Islet precursor cell (in vitro differentiated cells): ENCODE measurements around the gene ALKBH7.

Experiments
- DNase-seq: peaks from one replicate; pipeline ENCODE4 v3.0.0-alpha.2; 2018

The ALKBH7 gene

GRCh38 chr19:6402058-6402457 is 29.5 kb downstream of the ALKBH7 start:
- DNase-seq = no peak

DNA sequence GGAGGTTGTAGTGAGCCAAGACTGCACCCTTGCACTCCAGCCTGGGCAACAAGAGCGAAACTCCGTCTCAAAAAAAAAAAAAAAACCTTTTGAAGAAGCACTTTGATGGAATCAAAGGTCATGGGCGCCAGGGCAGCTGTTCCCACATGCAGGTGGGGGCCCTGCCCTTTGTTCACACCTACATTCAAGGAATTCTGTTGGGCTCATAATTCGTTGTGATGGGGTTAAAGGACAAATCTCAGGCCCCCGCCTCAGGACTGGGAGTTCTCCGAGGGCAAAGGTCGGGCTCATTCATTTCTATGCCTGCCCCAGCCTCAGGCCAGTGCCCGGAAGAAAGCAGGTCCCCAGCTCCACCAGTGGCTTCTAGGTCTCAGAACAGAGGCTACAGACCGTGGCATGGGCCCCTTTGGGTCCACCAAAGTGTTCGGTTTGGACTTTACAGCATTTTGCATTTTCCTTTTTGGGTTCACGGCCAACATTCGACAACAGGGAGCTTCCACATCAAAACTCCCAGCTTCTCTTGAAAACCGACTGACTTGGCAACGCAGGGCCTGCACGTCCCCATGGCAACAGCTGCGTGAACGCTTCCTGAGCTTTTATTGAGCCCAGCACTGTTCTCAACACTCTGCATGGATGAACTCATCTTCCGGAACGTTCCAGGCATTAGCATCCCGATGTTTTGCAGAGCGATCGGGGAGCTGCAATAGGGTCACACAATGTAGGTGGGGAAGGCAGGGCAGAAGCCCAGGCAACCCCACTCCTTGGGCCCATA is 30.4 kb downstream of the ALKBH7 start:
- no peak for DNase-seq

DNA sequence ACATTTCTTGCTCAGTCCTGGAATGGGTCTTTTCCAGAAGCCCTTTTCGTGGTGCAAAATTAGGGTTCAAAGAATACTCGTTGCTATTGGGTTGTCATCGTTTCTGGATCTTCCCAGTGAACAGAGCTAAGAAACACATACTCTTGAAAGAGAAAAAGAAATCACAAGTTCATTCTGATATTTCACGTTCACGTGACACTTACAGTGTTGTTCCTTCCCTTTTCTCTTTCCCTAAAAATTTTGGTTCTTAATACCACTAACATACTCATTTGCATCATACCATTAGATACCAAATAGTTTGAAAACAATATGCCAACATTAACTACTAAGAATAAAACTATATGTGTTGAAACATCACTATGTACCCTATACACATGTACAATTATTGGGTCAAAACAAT is 33.8 kb downstream of the ALKBH7 start:
- no peak for DNase-seq

DNA sequence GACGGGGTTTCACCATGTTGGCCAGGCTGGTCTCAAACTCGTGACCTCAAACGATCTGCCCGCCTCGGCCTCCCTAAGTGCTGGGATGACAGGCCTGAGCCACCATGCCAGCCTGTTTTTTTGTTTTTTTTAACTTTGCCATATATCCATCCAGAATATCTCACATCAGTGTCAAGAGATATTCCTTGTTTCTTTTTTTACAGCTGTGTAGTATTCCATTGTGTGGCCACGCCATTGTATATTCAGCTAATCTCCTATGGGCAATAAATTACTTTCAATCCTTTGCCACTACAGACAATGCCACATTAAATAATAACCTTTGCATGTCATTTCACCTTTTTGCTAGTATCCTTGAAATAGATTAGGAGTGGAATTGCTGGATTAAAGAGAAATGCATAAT is 36.8 kb downstream of the ALKBH7 start:
- no peak for DNase-seq

DNA sequence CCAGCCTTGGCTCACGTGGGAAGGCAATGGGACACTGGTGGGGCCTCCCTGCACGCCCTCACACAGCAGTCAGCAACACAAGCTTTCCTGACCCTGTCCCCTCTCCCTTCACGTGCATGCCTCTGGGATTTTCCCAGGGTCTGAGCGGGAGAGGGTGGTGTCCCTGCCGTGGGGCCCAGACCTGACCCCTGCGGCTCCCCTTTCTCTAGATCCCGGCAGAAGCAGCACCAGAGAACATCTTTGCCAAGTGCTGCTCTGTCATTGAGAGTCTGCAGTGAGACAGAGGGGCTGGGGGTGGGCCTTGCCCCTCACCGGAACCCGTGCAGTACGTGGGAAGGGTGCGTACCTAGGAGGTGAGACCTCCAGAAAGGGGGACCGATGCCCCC is 39.5 kb downstream of the ALKBH7 start:
- DNase-seq = no peak

GRCh38 chr19:6412447-6413091 is 40.0 kb downstream of the ALKBH7 start:
- peak; percentile 78 for DNase-seq

- DNase-seq = no peak
Observed at GRCh38 chr19:6413291-6413690, 40.7 kb downstream of the ALKBH7 start.

- peak; percentile 66 for DNase-seq
Observed at GRCh38 chr19:6413721-6414643, 41.4 kb downstream of the ALKBH7 start.

- peak; percentile 52 for DNase-seq
Observed at GRCh38 chr19:6414793-6415590, 42.4 kb downstream of the ALKBH7 start.

- DNase-seq = no peak
Observed at GRCh38 chr19:6415591-6416190, 43.1 kb downstream of the ALKBH7 start.

GRCh38 chr19:6416658-6417405 is 44.2 kb downstream of the ALKBH7 start:
- DNase-seq = peak; percentile 45

DNA sequence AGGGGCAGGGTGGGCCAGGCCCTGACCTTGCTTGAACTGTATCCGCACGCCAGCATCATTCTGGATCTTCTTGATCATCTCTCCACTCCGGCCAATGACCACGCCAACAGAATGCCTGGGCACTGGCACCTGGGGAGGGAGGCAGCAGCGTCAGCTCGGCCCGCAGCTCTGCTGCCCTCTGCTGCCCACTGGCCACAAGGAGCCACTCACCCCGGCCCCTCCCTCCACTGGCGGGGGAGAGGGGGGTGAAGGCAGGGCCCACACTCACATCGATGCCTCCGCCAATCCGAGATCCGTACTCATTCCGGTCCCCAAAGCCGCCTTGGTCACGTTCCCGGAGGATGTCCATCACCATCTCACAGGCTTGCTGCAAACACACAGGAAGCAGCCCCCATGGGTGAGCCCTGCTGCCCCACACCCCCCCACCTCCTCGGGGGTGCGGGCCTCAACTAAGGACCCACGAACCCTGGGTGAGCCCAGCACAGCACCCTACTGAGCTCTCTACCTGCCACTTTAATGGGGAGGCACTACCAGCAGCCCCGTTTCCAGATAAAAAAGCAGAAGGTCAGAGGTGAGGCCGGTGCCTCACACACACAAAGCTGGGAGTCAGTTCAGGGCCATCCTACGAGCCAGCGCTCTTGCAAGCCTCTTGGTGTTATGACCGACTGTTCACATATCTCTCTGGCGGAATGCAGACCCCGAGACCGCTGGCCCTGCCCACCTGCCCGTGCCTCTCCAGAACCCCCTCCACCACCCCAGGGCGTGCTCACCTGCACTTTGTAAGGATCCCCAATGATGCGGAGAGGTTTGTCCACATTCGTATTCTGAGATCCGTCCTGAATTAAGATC is 45.3 kb downstream of the ALKBH7 start:
- peak; percentile 58 for DNase-seq

DNA sequence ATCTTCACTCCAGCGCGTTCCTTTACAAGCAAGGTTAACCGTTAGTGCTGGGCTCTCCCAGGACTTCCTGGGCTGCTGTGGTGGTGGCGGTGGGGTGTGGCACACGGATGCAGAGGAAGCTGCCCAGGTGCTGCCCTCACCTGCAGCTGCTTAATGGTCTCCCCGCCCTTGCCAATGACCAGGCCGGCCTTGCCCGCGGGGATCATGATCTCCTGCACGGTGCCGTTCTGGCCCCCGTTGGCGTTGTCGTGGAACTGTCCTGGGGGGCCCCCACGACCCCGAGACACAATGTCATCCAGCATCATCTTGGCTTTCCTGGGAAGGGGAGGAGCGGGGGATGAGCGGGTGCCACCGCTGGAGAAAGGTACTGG is 46.0 kb downstream of the ALKBH7 start:
- DNase-seq = no peak

- no peak for DNase-seq
Observed at GRCh38 chr19:6421075-6422014, 48.8 kb downstream of the ALKBH7 start.

GRCh38 chr19:6423499-6424194 is 51.1 kb downstream of the ALKBH7 start:
- peak; percentile 89 for DNase-seq

- DNase-seq = no peak
Observed at GRCh38 chr19:6424195-6424938, 51.8 kb downstream of the ALKBH7 start, which contains the start of gene KHSRP. Gene KHSRP (minus strand): TSS chr19:6424811. CDS start chr19:6424701, 110 bp downstream.
